Activated naive CD8-positive, alpha-beta T cell treated with anti-CD3 and anti-CD28 coated beads for 36 hours (primary cell): Measurements from ENCODE around the gene ENGASE. TPM values are rescaled to one million over a fixed set of nuclear protein-coding genes. Genes with fewer than 3 reads are reported as not detected.

ENCODE experiments used
- DNase-seq: peaks from one replicate; pipeline ENCODE4 v3.0.0; 2021
- H3K27ac Mint-ChIP-seq: one replicate; pipeline ENCODE4 v1.8.0; 2022; ENCODE audit warnings: mild to moderate bottlenecking, moderate library complexity, mixed read lengths
- H3K27me3 Mint-ChIP-seq: one replicate; pipeline ENCODE4 v1.8.0; 2022; ENCODE audit warnings: mild to moderate bottlenecking, mixed read lengths
- H3K36me3 Mint-ChIP-seq: one replicate; pipeline ENCODE4 v1.8.0; 2021; ENCODE audit warnings: mild to moderate bottlenecking, mixed read lengths
- H3K4me1 Mint-ChIP-seq: one replicate; pipeline ENCODE4 v1.8.0; 2021; ENCODE audit warnings: mixed read lengths
- H3K4me3 Mint-ChIP-seq: one replicate; pipeline ENCODE4 v1.8.0; 2022; ENCODE audit warnings: mild to moderate bottlenecking, moderate library complexity, mixed read lengths
- H3K9me3 Mint-ChIP-seq: one replicate; pipeline ENCODE4 v1.8.0; 2022; ENCODE audit warnings: mixed read lengths
- total RNA-seq, 2 experiments: library from RNA; stranded (reverse); gene quantifications; one replicate each; pipeline ENCODE4 v1.2.3, GENCODE V29; 2021

The ENGASE gene
- total RNA-seq, 2 experiments from 2014 or later, result 23.4 to 26.3 TPM

DNA sequence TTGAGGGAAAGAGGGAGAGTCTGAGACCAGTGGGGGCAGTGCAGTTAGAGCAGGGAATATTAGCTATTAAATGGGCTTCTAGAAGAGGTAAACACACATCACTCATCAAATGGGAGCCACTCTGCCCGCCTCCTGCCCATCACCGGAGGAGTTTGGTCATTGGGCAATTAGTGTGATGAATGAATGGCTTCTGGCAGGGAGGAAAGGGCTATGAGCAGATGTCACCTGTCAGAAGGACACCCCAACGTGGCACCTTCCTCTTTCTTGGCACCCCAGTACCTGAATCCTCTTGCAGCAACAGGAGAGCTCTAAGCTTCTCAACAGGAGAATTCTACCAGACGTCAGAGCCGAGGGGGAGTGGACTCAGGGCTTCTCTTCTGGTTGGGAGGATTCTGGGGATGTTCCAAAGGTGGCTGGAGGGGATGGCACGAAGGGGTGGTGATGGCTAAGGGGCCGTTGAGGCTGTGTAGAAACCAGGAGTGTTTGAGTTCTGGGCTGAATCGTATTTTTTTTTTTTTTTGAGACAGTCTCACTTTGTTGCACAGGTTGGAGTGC, 39.6 kb upstream of the ENGASE start:
- no peaks in the 10 kb centered on the region for H3K27me3 Mint-ChIP-seq
- H3K4me3 Mint-ChIP-seq, result no peak overlapping the region
- DNase-seq, result no peak
- peaks cover 1% of the 10 kb centered on the region for H3K4me1 Mint-ChIP-seq
- H3K36me3 Mint-ChIP-seq, result no peaks in the 10 kb centered on the region
- no peak overlapping the region for H3K27ac Mint-ChIP-seq
- no peaks in the 10 kb centered on the region for H3K9me3 Mint-ChIP-seq

DNA sequence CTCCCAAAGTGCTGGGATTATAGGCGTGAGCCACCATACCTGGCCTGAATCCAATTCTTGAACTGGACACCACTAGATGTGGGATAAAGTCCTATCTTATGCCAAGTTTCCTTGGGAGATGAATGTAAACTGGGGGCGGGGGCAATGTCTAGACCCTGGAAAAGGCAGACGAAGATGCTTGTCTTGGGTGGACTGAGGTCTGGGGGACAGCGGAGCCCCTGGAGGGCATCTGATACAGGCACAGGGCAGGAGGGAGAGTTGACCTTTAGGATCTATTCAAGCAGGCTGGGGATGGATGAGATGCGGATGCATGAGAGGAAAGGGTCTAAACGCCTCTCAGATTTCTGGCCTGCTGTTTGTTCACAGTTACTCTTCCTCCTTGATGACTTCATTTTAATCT, 38.9 kb upstream of the ENGASE start:
- peaks cover 1% of the 10 kb centered on the region for H3K4me1 Mint-ChIP-seq
- no peak overlapping the region for H3K4me3 Mint-ChIP-seq
- no peaks in the 10 kb centered on the region for H3K9me3 Mint-ChIP-seq
- H3K27me3 Mint-ChIP-seq, result no peaks in the 10 kb centered on the region
- no peaks in the 10 kb centered on the region for H3K36me3 Mint-ChIP-seq
- DNase-seq, result no peak
- no peak overlapping the region for H3K27ac Mint-ChIP-seq

DNA sequence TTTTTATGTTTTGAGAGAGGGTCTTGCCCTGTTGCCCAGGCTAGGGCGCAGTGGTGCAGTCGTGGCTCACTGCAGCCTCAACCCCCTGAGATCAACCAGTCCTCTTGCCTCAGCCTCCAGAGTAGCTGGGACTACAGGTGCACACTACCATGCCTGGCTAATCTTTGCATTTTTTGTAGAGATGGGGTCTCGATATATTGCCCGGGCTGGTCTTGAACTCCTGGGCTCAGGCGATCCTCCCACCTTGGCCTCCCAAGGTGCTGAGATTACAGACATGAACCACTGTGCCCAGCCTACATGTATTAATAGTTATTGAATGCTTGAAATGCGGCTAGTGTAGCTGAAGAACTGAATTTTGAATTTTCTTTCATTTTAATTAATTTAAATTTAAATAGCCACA, 38.4 kb upstream of the ENGASE start:
- H3K4me1 Mint-ChIP-seq, result peaks cover 1% of the 10 kb centered on the region
- no peak overlapping the region for H3K27ac Mint-ChIP-seq
- no peaks in the 10 kb centered on the region for H3K9me3 Mint-ChIP-seq
- no peak for DNase-seq
- H3K4me3 Mint-ChIP-seq, result no peak overlapping the region
- no peaks in the 10 kb centered on the region for H3K36me3 Mint-ChIP-seq
- H3K27me3 Mint-ChIP-seq, result no peaks in the 10 kb centered on the region

DNA sequence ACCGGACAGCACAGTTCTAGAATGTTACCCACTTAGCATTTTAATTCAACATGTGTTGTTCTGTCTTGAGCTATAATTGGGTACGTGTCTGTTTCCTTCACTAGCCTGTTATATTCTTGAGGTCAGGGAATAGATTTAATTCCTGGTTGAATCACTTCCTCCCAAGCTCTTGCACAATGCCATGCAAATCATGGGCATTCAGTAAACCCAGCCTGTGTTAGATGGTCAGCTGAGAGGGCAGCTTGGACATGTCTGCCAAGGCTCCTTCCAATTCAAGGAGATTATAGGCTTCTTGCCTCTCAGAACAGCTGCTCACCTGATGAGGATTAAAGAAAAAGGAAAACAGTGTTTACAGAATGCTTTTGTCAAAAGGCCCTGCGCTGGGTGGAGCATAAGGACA, 38.0 kb upstream of the ENGASE start:
- H3K27me3 Mint-ChIP-seq, result no peaks in the 10 kb centered on the region
- peaks cover 1% of the 10 kb centered on the region for H3K4me1 Mint-ChIP-seq

DNA sequence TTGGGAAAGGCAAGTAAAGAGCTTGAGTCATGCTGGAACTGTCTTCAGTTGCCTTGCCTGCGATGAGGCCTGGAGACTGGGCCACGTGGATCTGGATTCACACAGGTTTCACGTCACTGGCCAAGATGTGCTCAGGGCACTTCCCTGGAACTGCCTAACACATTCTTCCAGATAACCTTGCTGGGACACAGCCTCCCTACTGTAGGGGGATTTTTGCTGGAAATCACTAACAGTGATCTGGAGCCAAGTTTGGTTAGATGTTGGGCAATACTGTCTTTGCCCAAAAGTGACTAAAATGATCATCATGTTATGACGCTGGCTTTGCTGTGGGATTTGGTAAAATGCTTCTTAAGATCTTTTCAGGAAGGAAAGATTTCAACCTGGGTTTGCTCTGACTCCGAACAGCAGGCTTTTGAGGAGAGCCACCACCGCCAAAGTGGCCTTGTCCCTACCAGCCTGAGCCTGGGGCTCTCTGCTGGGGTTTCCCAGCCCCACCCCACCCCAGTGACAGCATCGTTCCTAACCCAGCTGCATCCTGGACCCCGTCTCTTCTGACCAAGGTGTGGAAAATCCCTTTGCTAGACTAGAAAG, 36.0 kb upstream of the ENGASE start:
- Mint-ChIP-seq H3K27ac (no peak overlapping the region), H3K4me1 (peaks cover 1% of the 10 kb centered on the region), H3K4me3 (no peak overlapping the region), H3K9me3 (no peaks in the 10 kb centered on the region), H3K36me3 (no peaks in the 10 kb centered on the region), H3K27me3 (no peaks in the 10 kb centered on the region)
- DNase-seq, result no peak

More for the DNA sequence above, 38.0 kb upstream of the ENGASE start:
- Mint-ChIP-seq H3K4me3 (no peak overlapping the region), H3K36me3 (no peaks in the 10 kb centered on the region), H3K27ac (no peak overlapping the region), H3K9me3 (no peaks in the 10 kb centered on the region)
- no peak for DNase-seq

DNA sequence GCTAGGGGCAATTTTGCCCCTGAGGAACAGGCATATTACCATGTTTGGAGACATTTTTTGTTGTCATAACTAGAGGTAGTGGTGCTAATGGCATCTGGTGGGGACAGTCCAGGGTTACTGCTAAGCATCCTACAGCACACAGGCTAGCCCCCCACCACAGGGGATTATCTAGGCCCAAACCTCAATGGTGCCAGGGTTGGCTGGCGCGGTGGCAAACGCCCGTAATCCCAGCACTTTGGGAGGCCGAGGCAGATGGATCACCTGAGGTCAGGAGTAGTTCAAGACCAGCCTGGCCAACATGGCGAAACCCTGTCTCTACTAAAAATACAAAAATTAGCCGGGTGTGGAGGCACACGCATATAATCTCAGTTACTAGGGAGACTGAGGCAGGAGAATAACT, 35.5 kb upstream of the ENGASE start:
- H3K27ac Mint-ChIP-seq, result no peak overlapping the region

DNA sequence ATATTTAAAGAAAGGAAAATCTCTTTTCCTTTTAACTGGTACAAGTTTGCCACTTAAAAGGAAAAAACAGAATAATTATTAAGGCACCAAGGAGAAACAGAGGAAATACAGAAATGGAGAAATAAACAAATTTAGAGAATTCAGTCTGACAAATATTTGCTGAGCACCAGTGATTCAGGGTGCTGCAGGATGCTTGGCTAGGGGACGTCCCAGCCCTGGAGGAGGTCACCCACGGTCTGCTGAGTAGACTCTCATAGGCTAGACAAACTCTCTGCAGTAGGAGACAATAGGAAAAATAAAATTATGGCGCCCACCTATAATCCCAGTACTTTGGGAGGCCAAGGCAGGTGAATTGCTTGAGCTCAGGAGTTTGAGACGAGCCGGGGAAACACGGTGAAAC, 34.7 kb upstream of the ENGASE start:
- H3K9me3 Mint-ChIP-seq, result no peaks in the 10 kb centered on the region
- peaks cover 1% of the 10 kb centered on the region for H3K4me1 Mint-ChIP-seq
- H3K36me3 Mint-ChIP-seq, result no peaks in the 10 kb centered on the region
- DNase-seq, result no peak
- H3K27ac Mint-ChIP-seq, result no peak overlapping the region
- H3K4me3 Mint-ChIP-seq, result no peak overlapping the region
- peaks cover 7% of the 10 kb centered on the region for H3K27me3 Mint-ChIP-seq

More for the DNA sequence above, 35.5 kb upstream of the ENGASE start:
- H3K36me3 Mint-ChIP-seq, result no peaks in the 10 kb centered on the region
- no peaks in the 10 kb centered on the region for H3K9me3 Mint-ChIP-seq
- peaks cover 1% of the 10 kb centered on the region for H3K4me1 Mint-ChIP-seq
- no peaks in the 10 kb centered on the region for H3K27me3 Mint-ChIP-seq
- DNase-seq, result no peak
- no peak overlapping the region for H3K4me3 Mint-ChIP-seq

DNA sequence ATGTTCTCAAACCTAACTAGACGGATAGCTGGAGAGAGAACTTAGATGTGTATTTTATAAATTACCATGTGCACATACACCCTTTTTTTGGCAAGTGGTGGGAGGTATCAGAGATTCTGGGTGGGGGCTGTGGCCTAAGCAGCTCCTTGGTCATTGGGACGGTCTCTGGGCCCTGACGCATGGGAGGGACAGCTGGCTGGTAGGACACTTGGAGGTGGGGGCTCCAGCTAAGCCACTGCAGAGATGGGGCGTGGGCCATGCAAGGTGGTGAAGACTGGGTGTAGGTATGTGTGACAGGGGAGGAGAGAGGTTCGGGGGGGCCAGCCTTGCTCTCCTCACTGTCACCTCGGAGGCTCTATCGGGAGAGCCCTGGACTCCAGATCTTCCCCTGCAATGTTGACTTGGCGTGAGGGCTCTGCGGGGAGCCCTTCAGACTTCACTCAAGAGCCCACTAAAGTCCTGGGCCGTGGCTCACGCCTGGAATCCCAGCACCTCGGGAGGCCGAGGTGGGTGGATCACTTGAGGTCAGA, 33.5 kb upstream of the ENGASE start:
- Mint-ChIP-seq H3K9me3 (no peaks in the 10 kb centered on the region), H3K4me1 (peaks cover 3% of the 10 kb centered on the region), H3K36me3 (no peaks in the 10 kb centered on the region), H3K27ac (no peak overlapping the region), H3K27me3 (peaks cover 17% of the 10 kb centered on the region), H3K4me3 (no peak overlapping the region)
- no peak for DNase-seq

DNA sequence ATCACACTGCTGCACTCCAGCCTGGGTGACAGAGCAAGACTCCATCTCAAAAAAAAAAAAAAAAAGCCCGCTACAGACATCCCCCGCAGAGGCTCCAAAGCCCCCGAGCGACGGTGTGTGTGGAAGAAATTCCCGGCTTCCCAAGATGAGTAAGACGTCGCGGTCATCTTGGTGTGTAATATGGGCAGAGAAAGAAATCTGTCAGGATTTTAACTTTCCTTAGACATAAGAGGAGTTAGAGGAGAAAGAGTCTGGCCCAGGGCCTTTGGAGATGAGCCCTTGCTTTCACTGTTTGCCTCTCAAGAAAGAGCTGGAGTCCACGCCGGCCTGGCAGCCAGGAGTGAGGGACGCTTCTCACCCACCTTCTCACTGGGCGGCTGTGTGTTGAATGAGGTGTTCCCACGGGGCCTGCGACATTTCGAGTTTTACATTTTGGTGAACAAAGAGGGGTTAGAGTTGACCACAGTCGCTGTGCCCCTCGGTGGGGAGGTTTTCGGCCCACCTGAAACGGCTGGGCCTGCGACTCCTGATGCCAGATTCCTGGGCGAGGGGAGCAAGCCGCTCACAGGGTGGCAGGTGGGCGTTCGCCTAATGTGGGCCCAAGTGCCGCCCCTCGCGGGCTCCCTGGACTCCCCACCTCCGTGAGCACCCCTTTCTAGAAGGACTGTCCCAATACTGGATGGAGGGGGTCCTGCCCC, 32.8 kb upstream of the ENGASE start:
- H3K9me3 Mint-ChIP-seq, result no peaks in the 10 kb centered on the region
- H3K27me3 Mint-ChIP-seq, result peaks cover 17% of the 10 kb centered on the region
- H3K4me3 Mint-ChIP-seq, result no peak overlapping the region
- H3K27ac Mint-ChIP-seq, result no peak overlapping the region
- no peak for DNase-seq
- H3K4me1 Mint-ChIP-seq, result peaks cover 3% of the 10 kb centered on the region
- no peaks in the 10 kb centered on the region for H3K36me3 Mint-ChIP-seq

DNA sequence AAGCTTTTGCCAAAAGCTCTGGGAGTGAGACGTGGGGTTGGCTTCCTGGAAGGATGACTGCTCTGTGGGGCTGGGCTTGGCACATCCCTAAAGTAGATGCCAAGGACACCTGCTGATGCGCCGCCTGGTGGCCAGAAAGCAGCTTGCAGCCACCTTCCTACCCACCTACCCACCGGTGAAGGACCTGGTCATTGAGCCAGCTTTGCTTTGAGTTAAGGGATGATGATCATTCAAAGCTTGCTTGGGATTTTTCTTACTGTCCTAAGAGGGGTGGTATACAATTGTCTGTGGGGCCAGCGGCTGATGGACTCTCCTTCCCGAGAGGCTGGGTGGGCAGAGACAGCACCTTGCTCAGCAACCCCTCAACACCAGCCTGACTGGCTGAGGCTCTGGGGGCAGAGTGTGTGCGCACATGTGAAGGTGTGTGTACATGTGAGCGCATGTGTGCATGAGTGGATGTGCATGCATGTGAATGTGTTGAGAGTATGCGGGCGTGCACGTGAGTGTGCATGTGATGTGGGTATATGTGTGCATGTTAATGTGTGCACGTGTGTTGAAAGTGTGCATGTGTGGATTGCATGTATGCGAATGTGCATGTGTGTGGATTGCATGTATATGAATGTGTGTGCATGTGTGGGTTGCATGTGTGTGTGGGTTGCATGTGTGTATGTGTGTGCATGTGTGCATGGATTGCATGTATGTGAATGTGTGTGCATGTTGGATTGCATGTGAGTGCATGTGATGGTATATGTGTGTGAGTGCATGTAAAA, 32.0 kb upstream of the ENGASE start:
- Mint-ChIP-seq H3K4me3 (no peak overlapping the region), H3K27me3 (peaks cover 17% of the 10 kb centered on the region), H3K27ac (no peak overlapping the region), H3K4me1 (peaks cover 3% of the 10 kb centered on the region), H3K36me3 (no peaks in the 10 kb centered on the region), H3K9me3 (no peaks in the 10 kb centered on the region)
- DNase-seq, result peak; percentile 58

DNA sequence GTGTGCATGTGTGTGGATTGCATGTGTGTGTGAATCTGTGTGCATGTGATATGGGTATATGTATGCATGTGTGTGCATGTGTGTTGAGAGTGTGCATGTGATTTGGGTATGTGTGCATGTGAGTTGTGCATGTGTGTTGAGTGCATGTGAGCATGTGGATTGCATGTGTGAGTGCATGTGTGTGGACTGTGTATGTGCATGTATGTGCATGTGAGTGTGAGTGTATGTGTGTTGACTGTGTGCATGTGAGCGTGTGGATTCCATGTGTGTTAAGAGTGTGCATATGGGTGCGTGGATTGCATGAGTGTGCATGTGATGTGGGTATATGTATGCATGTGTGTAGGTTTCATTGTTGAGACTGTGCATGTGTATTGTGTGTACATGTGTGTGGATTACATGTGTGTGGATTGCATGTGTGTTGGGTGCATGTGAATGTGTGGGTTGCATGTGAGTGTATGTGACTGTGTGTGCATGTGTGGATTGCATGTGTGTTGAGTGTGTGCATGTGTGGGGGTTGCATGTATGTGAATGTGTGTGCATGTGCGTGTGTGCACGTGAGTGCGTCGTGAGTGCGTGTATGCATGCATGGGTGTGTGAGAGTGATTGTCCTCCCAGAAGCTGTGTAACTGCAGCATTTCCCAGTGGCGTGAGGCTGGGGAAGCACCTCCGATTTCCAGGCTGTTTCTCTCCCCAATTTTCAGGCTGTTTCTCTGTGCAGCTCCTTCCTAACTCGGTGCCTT, 31.3 kb upstream of the ENGASE start:
- no peaks in the 10 kb centered on the region for H3K9me3 Mint-ChIP-seq
- no peak overlapping the region for H3K27ac Mint-ChIP-seq
- no peaks in the 10 kb centered on the region for H3K36me3 Mint-ChIP-seq
- H3K4me3 Mint-ChIP-seq, result no peak overlapping the region
- no peak for DNase-seq
- peaks cover 17% of the 10 kb centered on the region for H3K27me3 Mint-ChIP-seq
- H3K4me1 Mint-ChIP-seq, result peaks cover 3% of the 10 kb centered on the region

DNA sequence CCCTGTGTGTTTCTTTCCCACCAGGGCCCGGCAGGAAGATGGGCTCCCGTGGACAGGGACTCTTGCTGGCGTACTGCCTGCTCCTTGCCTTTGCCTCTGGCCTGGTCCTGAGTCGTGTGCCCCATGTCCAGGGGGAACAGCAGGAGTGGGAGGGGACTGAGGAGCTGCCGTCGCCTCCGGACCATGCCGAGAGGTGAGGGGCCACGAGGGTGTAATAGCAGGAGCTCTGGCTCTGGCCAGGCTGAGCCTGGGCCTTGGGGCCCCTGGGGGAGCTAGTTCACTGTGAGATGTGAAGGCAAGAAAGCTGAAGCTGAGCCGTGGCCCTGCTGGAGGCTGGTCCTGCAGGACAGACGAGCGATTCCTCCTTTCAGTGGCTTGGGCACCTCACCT, 30.7 kb upstream of the ENGASE start:
- peaks cover 1% of the 10 kb centered on the region for H3K4me1 Mint-ChIP-seq
- H3K27ac Mint-ChIP-seq, result no peak overlapping the region
- no peaks in the 10 kb centered on the region for H3K9me3 Mint-ChIP-seq
- no peak for DNase-seq
- peaks cover 17% of the 10 kb centered on the region for H3K27me3 Mint-ChIP-seq
- H3K4me3 Mint-ChIP-seq, result no peak overlapping the region
- H3K36me3 Mint-ChIP-seq, result no peaks in the 10 kb centered on the region

DNA sequence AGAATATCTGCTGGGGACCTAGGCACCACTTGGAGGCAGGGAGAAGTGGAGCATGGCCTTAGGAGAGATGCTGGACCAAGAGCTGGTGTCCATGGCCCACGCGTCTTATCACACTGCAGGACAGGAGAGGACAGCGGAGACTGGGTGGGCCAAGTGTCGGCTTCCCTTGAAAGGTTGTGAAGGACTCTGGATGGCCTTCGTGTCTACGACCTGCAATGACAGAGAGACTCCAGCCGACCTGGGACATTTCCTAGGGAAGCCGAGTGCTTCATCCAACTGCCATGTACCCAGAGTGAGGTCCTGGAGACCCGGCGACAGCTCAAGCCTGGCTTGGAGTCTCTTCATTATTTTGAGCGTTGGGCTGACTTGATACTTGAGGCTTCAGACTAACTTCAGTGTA, 30.2 kb upstream of the ENGASE start:
- no peak for DNase-seq
- peaks cover 17% of the 10 kb centered on the region for H3K27me3 Mint-ChIP-seq
- no peaks in the 10 kb centered on the region for H3K9me3 Mint-ChIP-seq
- no peaks in the 10 kb centered on the region for H3K36me3 Mint-ChIP-seq
- no peak overlapping the region for H3K27ac Mint-ChIP-seq
- no peak overlapping the region for H3K4me3 Mint-ChIP-seq
- H3K4me1 Mint-ChIP-seq, result peaks cover 1% of the 10 kb centered on the region

DNA sequence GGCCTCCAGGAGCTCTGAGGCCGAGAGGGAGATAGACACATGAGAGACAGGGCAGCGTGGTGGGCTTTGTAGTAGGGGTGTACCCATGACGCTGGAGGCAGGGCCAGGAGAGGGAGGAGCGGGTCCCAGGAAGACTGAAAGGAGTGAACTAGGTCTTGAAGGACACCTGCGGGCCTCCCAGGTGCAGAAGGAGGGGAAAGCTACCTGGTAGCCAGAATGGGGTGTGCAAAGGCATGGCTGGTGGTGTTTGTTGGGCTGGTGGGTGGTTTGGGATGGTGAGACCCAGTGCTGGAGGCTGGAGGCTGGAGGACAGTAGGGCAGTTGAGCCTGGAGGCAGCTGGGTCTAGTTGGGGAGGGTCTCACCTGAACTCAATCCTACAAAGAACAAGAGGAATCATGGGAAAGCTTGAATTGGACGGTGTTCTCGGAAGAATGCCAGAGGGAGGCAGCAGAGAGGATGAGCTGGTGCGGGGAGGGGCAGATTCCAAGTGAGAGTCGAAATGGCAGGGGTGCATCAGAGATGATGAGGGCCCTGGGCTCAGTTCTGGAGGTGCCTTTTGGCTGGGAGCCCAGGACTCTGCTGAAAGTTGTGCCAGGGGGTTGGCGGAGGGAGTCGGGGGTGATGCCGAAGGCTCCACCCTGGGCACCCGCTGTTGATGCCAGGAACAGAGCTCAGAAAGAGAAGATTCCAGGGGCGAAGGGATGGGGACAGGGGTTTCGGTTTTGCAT, 29.5 kb upstream of the ENGASE start:
- no peak for DNase-seq
- no peak overlapping the region for H3K27ac Mint-ChIP-seq
- H3K9me3 Mint-ChIP-seq, result no peaks in the 10 kb centered on the region
- H3K4me3 Mint-ChIP-seq, result no peak overlapping the region
- peaks cover 1% of the 10 kb centered on the region for H3K4me1 Mint-ChIP-seq
- H3K36me3 Mint-ChIP-seq, result no peaks in the 10 kb centered on the region
- peaks cover 17% of the 10 kb centered on the region for H3K27me3 Mint-ChIP-seq
